GM08714 (cell line): ENCODE measurements around the gene RARA.
A peak's percentile ranks its signal among the peaks of the same experiment; 100 is the strongest.

Source experiments
- H3K4me3 ChIP-seq: fragments of 200-500 bp; sonication (Bioruptor generic); 2 replicates; pipeline ENCODE4 v1.5.1; 2014; ENCODE audit warnings: mild to moderate bottlenecking, low read length, inconsistent platforms
- ZNF274 ChIP-seq: IDR thresholded peaks from 2 replicates; pipeline ENCODE4 v1.6.1; 2012; ENCODE audit warnings: mild to moderate bottlenecking, low read depth, low read length

RARA gene

GRCh38 chr17:40317345-40317873 lies 8.4 kb downstream of the RARA start:
- TF ChIP-seq ZNF274: no peak
- peak overlapping the region; percentile 55; the same call in 1 of the 2 replicates for H3K4me3 ChIP-seq

- peak overlapping the region; percentile 79 for H3K4me3 ChIP-seq
- TF ChIP-seq ZNF274: no peak
These were observed 9.2 kb downstream of the RARA start for GRCh38 chr17:40317880-40318829.

GRCh38 chr17:40318830-40319391 lies 9.9 kb downstream of the RARA start:
- no peak for TF ChIP-seq ZNF274
- H3K4me3 ChIP-seq: peak overlapping the region; percentile 79

GRCh38 chr17:40319651-40320540 lies 10.9 kb downstream of the RARA start:
- TF ChIP-seq ZNF274: no peak
- peak overlapping the region; percentile 79 for H3K4me3 ChIP-seq

DNA sequence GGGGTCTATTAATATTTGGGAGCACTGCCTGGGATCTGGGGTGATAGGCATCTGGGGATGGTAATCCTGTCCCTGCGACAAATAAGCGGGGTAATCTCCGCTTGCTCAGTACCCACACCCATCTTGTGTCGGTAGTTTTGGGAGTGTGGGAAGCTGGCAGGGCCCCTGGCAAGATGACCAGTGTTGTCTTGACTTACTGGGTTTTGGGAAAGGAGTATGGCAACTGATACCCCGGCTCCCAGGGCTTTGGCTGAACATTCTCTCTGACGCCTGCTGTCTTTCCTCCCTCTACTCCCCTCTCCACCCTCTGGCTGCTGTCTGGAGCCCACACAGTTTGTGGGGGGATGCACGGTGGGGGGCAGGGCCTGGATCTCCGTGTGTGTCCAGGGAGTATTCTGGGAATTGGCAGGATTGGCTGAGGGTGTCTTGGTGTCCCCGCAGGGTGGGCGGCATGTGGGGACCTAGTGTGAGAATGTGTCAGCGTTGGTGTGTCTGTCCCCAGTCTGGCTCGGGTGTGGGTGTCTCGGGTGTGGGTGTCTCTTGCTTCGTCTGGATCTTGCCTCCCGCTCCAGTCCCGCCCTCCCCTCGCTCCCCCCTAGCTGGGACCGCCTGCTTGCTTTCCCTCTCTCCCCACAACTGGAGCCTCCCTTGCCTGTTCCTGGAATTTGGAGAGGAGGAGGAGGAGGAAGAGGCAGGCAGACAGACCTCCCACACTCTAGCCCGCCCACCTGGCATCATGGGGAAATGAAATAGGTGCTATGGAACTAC lies 12.0 kb downstream of the RARA start:
- H3K4me3 ChIP-seq: peak overlapping the region; percentile 79; the same call in 1 of the 2 replicates
- no peak for TF ChIP-seq ZNF274

DNA sequence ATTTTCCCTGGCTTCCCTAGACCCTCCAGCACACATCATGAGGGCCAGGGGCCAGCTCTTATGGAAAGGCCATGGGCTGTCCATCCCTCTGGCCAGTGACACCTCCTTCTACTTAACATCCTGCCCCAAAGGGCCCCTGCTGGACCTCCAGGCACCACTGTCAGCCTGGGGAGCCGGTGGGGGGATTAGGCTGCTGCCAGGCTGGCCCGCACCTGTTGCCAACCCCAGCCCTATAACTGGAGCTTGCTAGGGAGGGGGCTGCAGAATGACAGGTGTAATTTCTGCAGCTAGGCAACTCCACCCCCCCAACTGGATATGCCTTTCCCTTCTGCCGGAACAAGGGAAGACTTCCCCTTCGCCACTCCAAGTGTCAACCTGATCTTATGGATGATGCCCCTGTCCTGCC lies 12.5 kb downstream of the RARA start:
- no peak for TF ChIP-seq ZNF274
- H3K4me3 ChIP-seq: peak overlapping the region; percentile 79; the same call in 1 of the 2 replicates

DNA sequence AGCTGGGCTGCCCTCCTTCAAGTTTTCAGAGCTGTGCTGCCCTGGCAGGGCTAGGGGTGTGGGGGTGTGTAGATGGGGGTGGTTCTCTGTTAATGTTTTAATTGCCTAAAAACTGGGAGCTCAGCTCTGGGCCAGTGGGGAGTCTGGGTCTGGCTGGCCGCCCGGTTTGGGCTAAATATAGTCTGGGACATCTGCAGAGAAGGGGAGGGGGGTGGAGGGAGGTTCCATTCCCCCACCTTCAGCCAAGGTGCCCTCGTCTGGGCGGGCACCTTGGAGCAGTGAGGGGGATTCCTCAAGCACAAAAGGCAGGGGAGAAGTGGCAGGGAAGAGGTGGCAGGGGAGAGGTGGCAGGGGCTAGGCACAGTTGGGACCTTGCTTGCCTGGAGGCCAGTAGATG lies 13.0 kb downstream of the RARA start:
- H3K4me3 ChIP-seq: peak overlapping the region; percentile 79; the same call in 1 of the 2 replicates
- TF ChIP-seq ZNF274: no peak

GRCh38 chr17:40322358-40323315 lies 13.7 kb downstream of the RARA start:
- peak overlapping the region; percentile 79; the same call in 1 of the 2 replicates for H3K4me3 ChIP-seq

DNA sequence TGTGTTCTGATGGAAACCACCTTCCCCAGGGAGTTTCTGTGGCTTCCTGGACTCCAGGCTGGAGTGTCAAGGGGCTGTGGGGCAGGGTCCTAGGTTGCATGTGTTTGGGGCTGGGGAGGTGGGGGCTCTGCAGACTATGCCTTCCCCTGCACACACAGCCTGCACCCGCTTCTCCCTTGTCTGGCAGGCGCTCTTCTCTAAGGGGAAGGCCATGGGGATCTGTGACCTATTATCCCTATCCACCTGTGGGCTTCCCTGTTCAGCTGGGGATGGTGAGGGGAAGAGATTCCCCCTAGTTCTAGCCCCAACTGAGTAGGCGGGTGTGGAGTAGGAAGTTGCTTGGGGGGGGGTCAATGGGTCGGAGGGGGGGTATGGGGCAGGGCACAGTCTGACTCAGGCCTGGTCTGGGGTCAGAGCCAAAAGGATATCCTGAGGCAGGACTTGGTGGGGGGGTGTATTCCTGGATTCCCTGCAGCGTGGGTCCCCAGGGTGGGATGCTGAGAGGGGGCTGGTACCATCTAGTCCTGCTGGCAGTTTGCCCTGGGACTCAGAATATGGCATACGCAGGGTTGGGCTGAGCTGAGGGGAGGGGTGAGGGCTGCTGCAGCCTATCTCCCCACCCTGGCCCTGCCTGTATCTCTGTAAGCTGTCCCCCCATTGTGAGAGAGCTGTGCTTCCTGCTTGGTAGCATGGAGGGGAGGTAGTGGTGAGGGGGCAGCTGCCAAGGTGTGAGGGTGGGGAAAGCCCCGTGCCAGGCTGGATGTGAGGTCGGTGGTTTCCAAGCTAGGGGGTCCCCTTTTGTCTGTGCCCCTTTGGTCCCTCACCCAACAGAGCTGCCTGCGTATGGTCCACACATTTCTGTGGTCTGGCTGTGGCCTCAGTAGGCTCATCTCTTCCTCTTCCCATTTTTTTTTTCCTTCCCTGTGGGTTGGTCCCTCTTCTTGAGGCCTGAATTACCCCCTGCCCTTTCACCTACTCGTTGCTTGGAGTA lies 14.7 kb downstream of the RARA start:
- peak overlapping the region; percentile 79; the same call in 1 of the 2 replicates for H3K4me3 ChIP-seq
- TF ChIP-seq ZNF274: no peak

More at GRCh38 chr17:40322358-40323315, 13.7 kb downstream of the RARA start:
- TF ChIP-seq ZNF274: no peak

DNA sequence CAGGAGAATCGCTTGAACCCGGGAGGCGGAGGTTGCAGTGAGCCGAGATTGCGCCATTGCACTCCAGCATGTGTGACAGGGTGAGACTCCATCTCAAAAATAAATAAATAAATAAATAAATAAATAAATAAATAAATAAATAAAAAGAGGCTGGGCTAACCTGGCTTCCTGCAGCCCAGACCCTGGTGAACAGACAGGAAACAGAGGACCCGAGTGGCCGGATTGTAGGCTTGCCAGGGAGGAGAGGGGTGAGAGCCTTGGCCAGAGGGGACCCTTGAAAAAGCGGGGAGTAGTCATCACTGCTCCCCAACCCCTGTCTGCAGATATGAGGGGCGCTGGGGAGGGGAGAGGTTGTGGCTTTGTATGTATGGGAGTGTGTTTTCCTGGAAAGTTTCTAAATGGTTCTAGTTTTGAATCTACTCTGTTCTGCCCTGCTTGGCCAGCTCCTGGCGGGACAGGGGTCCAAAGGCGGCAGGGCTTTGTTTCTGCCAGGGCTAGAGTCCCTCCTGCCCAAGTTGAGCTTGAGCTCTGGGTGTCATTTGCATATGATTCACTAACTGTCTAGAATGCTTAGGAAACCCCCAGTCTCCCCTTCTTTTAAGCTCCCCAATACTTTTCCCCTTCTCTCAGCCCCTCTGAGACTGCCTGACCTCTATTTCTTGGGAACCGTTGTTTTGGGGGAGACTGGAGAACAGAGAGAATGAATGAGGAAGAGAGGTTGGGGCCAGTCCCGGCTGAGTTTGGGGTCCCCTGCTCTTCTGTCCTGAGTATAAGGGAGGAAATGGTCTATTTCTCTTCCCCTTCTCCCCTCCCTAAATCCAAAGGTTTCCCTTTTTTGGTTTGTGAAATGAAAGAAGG lies 16.4 kb downstream of the RARA start:
- TF ChIP-seq ZNF274: no peak
- peak overlapping the region; percentile 20; the same call in 1 of the 2 replicates for H3K4me3 ChIP-seq
